ENCODE measurements around the gene ZNF804A.
"Not testable (repeated sequence)": the region's sequence is repeated elsewhere in the genome, so short reads cannot be mapped to it uniquely, and the experiment has no call there.

Gene ZNF804A

DNA sequence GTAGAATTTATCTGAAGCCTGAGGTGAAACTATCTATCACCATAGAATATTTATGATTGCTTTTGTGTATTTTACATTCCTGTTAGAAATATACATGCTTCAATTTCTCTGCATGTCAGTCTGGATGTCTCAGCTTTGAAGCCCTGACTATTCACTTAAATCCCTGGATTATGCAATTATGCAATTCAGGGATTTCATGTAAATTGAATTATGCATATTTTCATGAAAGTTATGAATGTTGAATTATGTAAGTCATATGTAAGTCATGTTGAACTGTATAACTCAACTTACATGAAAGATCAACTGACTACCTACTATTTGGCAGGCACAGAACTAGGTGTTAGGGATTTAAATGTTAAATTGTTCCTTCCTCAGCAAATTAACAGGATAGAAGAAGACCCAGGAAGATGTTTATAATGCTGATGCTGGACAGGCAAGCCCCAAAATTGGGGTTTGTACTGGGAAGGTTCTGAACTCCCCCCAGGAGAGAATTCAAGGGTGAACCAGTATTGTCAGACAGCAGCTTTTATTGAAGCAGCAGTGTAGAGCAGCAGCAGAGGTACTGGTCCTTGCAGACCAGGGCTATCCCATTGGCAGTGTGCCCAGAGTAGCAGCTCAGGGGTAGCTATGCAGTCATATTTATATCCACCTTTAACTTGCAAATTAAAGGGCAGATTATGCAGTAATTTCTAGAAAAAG is 236.5 kb downstream of the ZNF804A start:
- DNase-seq, result no peak

DNA sequence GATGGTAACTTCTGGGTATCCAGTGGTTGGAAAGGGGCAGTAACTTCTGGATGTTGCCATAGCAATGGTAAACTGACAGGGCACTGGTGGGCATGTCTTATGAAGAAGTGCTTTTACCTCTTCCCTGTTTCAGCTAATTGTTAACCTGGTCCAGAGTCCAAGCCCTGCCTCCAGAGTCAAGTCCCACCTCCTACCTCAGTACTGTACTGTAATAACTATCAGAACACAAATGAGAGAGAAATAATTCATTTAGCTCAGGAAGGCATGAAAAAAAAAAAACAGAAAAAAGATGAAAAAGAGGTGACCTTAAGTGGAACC is 237.0 kb downstream of the ZNF804A start:
- no peak for DNase-seq

DNA sequence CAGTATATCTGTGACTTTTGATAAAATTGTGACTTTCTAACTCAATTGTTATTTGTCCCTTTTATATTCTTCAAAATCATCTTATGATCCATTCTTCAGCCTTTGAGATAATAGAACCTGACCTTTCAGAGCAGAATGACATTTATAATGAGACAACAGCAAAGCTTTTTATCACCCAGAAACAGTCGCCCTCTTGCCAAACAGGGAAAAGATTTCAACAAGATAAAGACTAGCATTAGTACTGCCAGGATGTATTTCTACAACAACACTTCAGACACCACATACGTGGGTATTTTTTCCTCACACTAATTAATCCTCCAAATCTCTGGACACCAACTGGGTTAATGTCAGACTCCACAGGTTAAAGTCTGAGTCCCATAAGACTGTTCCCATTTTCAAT is 249.0 kb downstream of the ZNF804A start:
- DNase-seq, result no peak

DNA sequence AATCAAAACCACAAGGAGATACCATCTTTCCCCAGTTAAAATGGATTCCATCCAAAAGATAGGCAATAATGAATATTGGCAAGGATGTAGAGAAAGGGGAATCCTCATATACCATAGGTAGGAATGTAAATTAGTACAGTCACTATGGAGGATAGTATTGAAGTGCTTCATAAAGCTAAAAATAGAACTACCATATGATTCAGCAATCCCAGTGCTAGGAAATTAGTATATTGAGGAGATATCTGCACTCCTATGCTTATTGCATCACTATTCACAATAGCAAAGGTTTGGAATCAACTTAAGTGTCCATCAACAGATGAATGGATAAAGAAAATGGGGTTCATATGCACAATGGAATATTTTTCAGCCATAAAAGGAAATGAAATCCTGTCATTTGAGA is 251.2 kb downstream of the ZNF804A start:
- DNase-seq, result no peak

DNA sequence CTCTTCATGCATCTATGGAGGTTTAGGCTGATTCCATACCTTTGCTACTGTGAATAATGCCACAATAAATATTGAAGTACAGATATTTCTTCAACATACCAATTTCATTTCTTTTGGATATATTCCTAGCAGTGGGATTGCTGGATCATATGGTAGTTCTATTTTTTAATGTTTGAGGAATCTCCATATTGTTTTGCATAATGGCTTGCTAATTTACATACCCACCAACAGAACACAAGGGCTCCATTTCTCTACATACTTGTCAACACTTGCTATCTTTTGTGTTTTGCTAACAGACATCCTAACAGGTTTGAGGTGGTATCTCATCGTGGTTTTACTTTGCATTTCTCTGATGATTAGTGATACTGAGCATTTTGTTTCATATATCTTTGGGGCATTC is 253.2 kb downstream of the ZNF804A start:
- DNase-seq, result no peak

DNA sequence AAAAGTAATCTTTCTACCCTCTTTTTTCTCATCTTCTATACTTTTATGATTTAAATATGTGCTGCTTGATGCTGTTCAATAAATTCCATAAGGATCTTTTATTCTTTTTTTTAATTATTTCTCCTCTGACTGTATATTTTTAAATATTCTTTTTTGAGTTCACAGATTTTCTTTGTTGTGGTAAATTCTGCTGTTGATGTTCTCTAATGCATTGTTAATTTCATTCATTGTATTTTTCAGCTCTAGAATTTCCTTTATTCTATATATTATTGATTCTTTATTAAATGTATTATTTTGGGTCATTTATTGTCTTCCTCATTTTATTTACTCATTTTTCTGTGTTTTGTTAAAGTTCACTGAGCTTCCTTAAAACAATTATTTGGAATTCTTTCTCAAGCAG is 260.9 kb downstream of the ZNF804A start:
- no peak for DNase-seq

DNA sequence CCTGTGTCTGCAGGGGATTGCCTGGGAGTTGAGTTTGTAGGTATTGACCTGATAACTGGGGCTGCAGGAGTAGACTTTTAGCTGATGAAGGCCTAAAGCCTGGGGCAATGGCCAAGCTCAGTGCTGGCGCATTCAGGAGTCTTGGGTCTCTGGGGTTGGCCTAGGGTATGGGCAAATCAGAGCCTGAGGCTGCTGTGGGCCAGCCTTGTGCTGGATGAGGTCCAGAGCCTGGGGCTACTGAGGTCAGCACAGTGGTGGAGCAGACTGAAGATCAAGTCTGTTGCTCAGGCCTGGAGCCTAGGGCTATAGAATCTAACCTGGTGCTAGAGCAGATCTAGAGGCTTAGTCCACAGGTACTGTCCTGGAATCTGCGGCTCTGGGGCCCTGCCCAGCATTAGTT is 262.4 kb downstream of the ZNF804A start:
- no peak for DNase-seq

DNA sequence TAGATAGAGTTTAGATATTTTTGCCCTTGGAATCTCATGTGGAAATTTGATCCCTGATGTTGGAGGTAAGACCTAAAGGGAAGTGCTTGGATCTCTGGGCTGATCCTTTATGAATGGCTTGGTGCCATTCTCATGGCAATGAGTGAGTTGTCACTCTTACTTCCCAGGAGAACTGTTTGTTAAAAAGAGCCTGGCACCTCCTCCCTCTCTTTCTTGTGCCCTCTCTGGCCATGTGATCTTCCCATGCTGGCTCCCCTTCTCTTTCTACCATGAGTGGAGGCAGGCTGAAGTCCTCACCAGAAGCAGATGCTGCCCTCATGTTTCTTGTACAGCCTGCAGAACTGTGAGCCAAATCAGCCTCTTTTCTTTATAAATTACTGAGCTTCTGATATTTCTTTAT is 276.9 kb downstream of the ZNF804A start:
- no peak for DNase-seq

DNA sequence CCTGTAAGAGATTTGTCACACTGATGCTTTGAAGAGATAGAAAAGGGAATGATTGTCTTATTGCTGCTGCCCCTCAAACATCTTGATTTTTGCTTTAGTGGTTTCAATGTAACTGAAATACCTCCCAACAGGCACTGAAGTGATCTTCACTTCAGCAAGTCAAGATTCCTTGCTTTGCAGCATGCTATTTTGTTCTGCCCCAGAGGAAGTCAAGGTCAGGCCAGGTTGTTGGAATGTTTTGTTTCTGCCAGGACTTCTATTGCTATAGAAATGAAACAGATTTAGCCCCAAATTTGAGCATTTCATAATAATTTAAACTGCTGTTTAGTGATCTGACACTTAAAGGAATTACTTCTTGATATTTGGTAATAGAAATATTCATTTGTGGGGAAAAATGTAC is 277.6 kb downstream of the ZNF804A start:
- DNase-seq, result no peak

DNA sequence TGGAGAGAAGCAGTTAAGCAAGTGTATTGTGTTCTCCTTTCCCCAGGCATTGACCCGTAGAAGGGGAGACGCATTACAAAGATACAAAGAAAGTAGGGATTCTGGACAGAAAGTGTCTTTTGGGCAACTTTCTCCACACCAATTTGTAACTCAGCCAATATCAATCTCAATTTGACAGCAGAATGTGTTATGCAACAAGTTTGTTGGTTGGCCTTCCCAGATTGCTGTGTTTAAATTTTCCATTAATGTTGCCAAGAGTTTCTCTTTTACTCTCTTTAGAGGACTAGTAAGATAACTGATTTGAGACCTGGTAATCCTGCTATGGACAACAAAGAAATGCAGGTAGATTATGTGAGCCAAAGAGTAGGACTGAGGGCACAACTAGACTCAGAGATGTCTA is 279.6 kb downstream of the ZNF804A start:
- DNase-seq, result no peak

DNA sequence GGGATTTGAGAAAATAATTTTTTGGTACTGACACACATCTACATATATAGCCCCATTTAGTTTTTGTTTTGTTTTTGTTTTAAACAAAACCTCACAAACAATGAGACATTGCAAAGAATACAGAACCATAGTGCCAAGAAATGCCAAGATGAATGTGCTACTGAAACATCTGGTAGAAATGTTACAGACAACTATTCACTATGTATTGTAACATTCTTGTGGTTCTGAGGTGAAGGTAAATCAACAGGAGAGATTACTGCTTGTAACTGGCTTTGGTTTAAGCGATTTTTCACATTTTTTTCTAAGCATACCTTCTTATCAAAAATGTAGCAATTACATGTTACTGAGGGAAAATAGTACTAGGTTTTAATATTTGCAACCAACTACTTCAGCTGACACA is 281.3 kb downstream of the ZNF804A start:
- no peak for DNase-seq

DNA sequence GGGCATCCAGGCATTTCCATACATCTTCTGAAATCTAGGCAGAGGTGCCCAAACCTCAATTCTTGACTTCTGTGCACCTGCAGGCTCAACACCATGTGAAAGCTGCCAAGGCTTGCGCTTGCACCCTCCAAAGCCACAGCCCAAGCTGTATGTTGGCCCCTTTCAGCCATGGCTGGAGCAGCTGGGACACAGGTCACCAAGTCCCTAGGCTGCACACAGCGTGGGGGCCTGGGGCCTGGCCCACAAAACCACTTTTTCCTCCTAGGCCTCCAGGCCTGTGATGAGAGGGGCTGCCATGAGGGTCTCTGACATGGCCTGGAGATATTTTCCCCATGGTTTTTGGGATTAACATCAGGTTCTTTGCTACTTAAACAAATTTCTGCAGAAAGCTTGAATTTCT is 288.3 kb downstream of the ZNF804A start:
- not testable (repeated sequence) for DNase-seq

DNA sequence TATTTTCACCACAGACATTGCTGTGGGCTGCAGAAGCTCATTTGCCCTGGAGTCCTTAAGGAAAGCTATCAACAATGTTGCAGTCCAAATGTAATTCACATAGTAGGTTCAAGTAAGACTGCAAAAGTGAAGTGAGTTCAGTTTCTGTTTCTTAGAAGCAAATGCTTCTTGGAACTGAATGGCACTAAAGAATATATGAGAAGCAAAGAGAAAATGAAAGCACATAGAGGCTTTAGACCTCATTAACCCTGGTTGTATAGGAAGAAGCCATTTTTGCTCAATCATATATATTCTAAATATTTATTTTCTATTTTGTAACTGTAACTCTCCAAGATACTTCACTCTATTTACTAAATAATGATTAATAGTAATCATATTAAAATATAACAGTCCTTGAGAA is 292.0 kb downstream of the ZNF804A start:
- no peak for DNase-seq

DNA sequence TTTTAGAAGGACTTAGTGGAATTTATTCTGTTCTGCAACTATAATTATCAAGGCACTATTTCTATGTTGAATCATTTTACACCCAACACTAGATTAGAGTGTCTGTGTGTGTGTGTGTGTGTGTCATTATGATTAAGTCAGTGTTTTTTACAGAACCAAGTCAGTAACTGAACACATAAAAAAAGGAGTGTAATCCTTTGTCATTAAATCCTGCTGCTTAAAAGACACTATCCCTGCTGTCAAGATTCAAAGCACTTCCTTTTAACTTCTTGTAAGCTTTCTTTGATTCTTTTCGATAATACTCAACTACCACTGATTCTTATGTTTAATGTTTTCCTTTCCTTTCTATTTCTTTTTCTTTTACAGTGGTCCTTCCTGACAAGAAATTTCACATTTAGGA is 306.7 kb downstream of the ZNF804A start:
- DNase-seq, result no peak

DNA sequence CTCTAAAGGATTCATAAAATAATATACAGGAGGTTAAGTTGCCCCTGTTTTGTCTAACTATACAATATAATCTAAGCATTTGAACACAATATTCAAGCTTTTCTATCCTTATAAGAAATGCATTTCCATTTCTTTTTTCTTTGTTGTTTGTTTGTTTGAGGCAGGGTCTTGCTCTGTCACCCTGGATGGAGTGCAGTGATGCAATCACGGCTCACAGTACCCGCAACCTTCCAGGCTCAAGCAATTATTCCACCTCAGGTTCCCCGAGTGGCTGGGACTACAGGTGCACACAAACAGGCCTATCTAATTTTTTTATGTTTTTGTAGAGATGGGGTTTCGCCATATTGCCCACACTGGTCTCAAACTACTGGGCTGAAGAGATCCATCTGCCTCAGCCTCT is 307.8 kb downstream of the ZNF804A start:
- no peak for DNase-seq

DNA sequence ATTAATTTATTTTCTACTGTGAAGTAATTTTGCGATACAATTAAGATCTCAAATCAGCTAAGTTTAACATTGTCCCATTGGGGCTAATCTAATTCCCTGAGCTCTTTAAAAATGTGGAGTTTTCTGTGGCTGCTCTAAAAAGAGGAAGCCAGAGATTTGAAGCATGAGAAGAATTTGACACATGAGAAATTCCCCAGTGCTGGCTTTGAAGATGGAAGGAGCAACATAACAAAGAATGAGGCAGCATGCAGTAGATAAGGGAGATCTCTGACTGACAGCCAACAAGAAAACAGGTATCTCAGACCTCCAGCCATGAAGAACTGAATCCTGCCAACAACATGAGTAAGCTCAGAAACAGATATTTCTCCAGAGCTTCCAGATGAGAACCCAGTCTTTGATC is 308.4 kb downstream of the ZNF804A start:
- DNase-seq, result no peak

DNA sequence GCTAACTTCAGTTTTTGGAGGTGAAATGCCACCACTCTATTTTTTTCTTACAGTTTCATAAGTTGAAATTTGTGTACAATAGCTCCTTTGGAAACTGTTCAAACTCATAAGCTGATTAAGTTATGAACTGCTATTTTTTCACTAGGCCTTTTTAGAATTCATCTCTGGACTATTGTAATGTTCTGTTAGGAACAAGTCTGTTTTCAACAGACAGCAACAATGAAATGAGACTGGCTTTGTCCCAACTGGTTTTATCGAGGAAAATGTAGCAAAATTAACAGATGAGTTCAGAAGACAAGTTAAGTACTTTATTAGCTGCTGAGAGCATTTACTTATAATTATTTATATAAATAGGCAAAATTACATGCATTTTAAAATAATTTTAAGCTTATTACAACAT is 310.6 kb downstream of the ZNF804A start:
- DNase-seq, result no peak

DNA sequence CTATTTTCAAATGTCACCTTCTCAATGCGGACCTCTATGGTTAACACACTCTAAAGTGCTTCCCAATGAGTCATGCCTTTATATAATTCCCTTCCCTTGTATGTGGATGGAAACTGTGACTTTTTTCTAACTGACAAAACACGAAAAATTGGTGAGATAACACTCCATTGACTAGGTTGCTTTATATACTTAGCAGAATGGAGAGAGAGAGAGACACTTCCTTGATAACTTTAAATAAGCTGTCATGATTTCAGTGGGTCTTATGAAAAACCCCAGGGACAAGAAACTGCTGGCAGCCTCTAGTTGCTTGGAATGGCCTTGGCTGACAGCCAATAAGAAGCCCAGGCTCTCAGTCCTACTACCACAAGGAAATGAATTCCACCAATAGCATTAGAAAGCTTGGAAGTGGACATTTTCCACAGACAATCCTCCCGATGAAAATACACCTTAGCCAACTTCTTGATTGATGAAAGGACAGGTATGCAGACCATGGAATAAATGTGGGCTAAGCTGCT is 322.2 kb downstream of the ZNF804A start:
- DNase-seq, result no peak

DNA sequence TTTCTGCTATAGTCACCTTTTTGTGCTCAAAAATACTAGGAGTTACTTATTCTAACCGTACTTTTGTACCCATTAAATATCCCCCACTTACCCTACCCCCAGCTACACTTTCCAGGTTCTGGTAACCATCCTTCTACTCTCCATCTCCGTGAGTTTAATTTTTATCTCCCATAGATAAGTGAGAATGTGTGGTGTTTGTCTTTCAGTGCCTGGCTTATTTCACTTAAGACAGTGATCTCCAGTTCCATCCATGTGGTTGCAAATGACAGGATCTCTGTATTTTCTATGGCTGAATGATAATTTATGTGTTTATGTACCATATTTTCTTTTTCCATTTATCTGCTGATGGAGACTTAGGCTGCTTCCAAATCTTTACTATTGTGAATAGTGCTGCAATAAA is 323.3 kb downstream of the ZNF804A start:
- DNase-seq, result no peak

DNA sequence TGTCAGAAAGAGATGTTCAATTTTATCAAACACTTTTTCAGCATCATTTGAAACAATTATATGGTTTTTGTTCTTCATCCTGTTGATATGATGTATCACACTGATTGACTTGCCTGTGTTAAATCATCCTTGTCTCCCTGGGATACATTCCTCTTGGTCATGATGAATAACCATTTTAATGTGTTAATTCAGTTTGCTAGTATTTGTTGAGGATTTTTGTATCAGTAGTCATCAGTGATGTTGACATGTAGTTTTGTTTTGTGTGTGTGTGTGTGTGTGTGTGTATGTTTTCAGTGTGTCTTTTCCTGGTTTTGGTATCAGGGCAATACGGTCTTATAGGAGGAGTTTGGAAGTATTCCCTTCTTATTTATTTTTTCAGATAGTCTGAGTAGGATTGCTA is 325.4 kb downstream of the ZNF804A start:
- no peak for DNase-seq

DNA sequence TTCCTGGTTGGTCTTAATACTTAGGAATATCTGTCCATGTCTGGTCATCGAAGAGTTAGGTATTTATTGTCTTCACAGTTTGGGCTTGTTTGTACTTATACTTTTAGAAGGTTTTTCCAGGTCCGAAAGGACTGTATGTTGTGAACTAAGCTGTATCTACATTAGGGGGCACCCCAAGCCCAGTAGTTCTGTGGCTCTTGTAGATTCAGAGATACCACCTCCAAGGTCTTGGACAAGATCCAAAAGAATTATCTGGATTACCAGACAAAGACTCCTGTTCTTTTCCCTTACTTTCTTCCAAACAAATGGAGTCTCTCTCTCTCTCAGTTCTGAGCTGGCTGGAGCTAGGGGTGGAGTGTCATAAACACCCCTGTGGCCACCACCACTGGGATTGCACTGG is 328.7 kb downstream of the ZNF804A start:
- DNase-seq, result no peak

DNA sequence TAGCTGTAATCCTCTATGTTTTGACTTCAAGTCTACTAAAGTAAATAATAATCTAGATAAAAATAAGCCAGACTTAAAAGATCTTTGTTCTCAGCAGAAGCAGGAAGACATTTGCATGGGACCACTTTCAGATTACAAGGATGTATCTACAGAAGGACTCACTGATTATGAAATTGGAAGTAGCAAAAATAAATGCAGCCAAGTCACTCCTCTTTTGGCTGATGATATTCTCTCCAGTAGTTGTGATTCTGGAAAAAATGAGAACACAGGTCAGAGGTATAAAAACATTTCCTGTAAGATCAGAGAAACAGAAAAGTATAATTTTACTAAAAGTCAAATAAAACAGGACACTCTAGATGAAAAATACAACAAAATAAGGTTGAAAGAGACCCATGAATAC is 338.4 kb downstream of the ZNF804A start:
- no peak for DNase-seq

DNA sequence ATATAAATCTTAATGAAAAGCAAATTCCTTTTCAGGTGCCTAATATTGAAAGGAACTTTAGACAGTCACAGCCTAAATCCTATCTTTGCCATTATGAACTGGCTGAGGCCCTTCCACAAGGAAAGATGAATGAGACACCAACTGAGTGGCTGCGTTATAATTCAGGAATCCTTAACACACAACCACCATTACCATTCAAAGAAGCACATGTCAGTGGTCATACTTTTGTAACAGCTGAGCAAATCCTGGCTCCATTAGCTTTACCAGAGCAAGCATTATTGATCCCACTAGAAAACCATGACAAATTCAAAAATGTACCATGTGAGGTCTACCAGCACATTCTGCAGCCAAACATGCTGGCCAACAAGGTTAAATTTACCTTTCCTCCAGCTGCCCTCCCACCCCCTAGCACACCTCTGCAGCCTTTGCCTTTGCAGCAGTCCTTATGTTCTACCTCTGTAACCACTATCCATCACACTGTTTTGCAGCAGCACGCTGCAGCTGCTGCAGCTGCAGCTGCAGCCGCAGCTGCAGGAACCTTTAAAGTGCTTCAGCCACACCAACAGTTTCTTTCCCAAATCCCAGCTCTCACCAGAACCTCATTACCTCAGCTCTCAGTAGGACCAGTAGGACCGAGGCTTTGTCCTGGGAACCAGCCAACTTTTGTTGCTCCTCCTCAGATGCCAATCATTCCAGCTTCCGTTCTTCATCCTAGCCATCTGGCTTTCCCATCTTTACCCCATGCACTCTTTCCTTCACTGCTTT is 340.1 kb downstream of the ZNF804A start:
- no peak for DNase-seq

DNA sequence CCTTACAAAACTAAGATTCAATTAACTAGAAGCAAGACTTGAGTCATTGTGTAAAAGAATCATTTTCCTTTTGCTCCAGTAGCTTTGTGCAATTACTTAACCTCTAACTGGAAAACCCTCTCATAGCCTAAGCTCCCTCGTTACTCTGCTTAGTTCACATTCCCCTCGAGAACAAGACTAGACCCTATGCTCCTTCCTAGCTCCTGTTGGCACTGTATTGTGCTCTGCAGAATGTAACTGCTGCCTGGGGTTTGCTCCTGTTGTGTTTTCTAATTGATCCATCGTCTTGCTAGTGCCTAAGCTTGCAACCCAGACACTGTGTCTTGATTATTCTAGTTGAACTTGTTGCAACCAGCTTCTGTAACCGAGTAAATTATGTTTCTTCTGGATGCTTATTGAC is 347.0 kb downstream of the ZNF804A start:
- no peak for DNase-seq

DNA sequence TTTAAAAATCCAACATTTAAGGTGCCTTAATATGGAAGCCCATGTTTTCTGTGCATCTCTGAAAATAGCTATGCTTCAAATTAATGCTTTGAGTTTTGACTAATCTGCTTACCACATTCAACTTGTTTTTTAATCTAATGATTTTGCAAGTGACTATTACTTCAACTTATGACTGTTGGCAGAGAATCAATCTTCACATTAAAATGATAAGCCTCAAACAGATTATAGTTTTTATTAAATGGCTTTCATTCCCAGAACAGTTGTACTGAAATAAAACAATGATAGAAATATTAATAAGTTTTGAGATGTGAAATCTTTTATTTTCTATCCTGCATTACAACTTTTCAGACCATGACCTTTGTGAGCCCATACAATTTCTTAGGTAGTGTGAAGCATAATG is 347.5 kb downstream of the ZNF804A start:
- no peak for DNase-seq

Data from CD4-positive, alpha-beta T cell treated with Interleukin-12 subunit alpha and Interleukin-12 subunit beta, for 1 hour (primary cell).